Endothelial cell of umbilical vein (primary cell): Measurements from ENCODE around the gene TMEM207. TPM values are rescaled to one million over a fixed set of nuclear protein-coding genes. Genes with fewer than 3 reads are reported as not detected.

Experiments
- BruUV-seq: library from RNA; stranded (reverse); fragments of 400-500 nt; replicated peaks from 2 replicates; lab custom pipeline; 2021; lab: Mats Ljungman, UMichigan
- CTCF ChIA-PET: fragments of 300-600, 350-600 bp; sonication (Branson Sonifier 250); formaldehyde crosslinking; loops from one replicate; lab custom pipeline; 2021; ENCODE audit warnings: antibody characterized with exemption, inconsistent platforms; lab: Charles Lee
- POLR2A ChIA-PET: fragments of 300-600, 350-600 bp; sonication (Branson Sonifier 250); formaldehyde crosslinking; loops from one replicate; lab custom pipeline; 2021; ENCODE audit warnings: antibody characterized with exemption, inconsistent platforms; lab: Charles Lee
- DNase-seq: peaks from one replicate; pipeline ENCODE4 v3.0.0-alpha.2; 2011; ENCODE audit warnings: low read depth, low spot score
- FAIRE-seq: peaks from 2 replicates; lab custom pipeline; 2011; peaks lifted over from hg19 to GRCh38; lab: Jason Lieb, UNC
- H2AFZ ChIP-seq: 2 replicates; pipeline ENCODE4 v1.6.0; 2012; ENCODE audit warnings: low read depth, low read length, control low read depth, inconsistent platforms
- H3K27ac ChIP-seq: 2 replicates; pipeline ENCODE4 v1.5.1; 2011; ENCODE audit warnings: low read depth, mild to moderate bottlenecking, control low read depth, low read length, moderate library complexity; ENCODE audit not compliant: insufficient read depth
- H3K27me3 ChIP-seq, 2 experiments: 2 replicates each; pipeline versions ENCODE4 v1.6.0 to v1.6.1; 2011; ENCODE audit warnings: low read length in 2 of 2, mixed read lengths in 1 of 2; ENCODE audit not compliant: control insufficient read depth in 2 of 2, insufficient read depth in 2 of 2
- H3K36me3 ChIP-seq, 2 experiments: 2 replicates in 1 of 2; 3 replicates in 1 of 2; pipeline ENCODE4 v1.5.1; 2011; ENCODE audit warnings: low read length in 2 of 2, mild to moderate bottlenecking in 1 of 2, moderate library complexity in 1 of 2; ENCODE audit not compliant: control insufficient read depth in 2 of 2, insufficient read depth in 2 of 2; ENCODE audit errors: extremely low read depth in 1 of 2
- H3K4me1 ChIP-seq: 3 replicates; pipeline ENCODE4 v1.5.1; 2011; ENCODE audit warnings: mild to moderate bottlenecking, low read length; ENCODE audit not compliant: control insufficient read depth, insufficient read depth; ENCODE audit errors: extremely low read depth
- H3K4me2 ChIP-seq: 2 replicates; pipeline ENCODE4 v1.6.1; 2011; ENCODE audit warnings: low read length, control low read depth, mixed read lengths; ENCODE audit not compliant: insufficient read depth
- H3K4me3 ChIP-seq, 3 experiments: fragments of 200-600 bp in 1 of 3; sonication (generic), shearing (Covaris generic) in 1 of 3; replicated peaks in 1 of 3; 2 replicates each; pipeline ENCODE4 v1.5.1; 2011 to 2016; ENCODE audit warnings: control low read depth in 3 of 3, low read length in 3 of 3, mild to moderate bottlenecking in 2 of 3, inconsistent platforms in 1 of 3, low read depth in 1 of 3, moderate library complexity in 1 of 3; ENCODE audit not compliant: insufficient read depth in 1 of 3
- H3K79me2 ChIP-seq: 2 replicates; pipeline ENCODE4 v1.6.0; 2012; ENCODE audit warnings: low read length, inconsistent platforms; ENCODE audit not compliant: control insufficient read depth, insufficient read depth
- H3K9ac ChIP-seq: replicated peaks from 2 replicates; pipeline ENCODE3; 2011; ENCODE audit warnings: low read length, control low read depth; ENCODE audit not compliant: insufficient read depth; ENCODE audit errors: extremely low read depth
- H3K9me1 ChIP-seq: replicated peaks from 3 replicates; pipeline ENCODE4 v1.6.0; 2011; ENCODE audit warnings: mild to moderate bottlenecking, low read length; ENCODE audit not compliant: control insufficient read depth, insufficient read depth; ENCODE audit errors: extremely low read depth
- H3K9me3 ChIP-seq: replicated peaks from 2 replicates; pipeline ENCODE4 v1.5.1; 2012; ENCODE audit warnings: low read length, inconsistent platforms; ENCODE audit not compliant: control insufficient read depth, insufficient read depth
- H4K20me1 ChIP-seq: replicated peaks from 2 replicates; pipeline ENCODE3; 2011; ENCODE audit warnings: mild to moderate bottlenecking, low read length; ENCODE audit not compliant: control insufficient read depth, insufficient read depth; ENCODE audit errors: extremely low read depth
- CTCF ChIP-seq, 2 donors: IDR thresholded peaks; 1 replicate in 1 of 2; 2 replicates in 1 of 2; pipeline ENCODE4 v1.5.1; 2011; ENCODE audit warnings: low read length in 2 of 2, mild to moderate bottlenecking in 2 of 2, moderate library complexity in 2 of 2, control low read depth in 1 of 2, inconsistent platforms in 1 of 2, low read depth in 1 of 2; ENCODE audit not compliant: insufficient read depth in 1 of 2; ENCODE audit errors: extremely low read depth in 1 of 2
- EZH2 ChIP-seq: IDR thresholded peaks from 2 replicates; pipeline ENCODE4 v1.6.1; 2012; ENCODE audit warnings: borderline replicate concordance, low read depth, mild to moderate bottlenecking, moderate library complexity, low read length, inconsistent platforms; ENCODE audit not compliant: severe bottlenecking
- FOS ChIP-seq: IDR thresholded peaks from 2 replicates; pipeline ENCODE4 v1.6.1; 2011; ENCODE audit warnings: mild to moderate bottlenecking, low read length, moderate library complexity, borderline replicate concordance; ENCODE audit not compliant: insufficient read depth
- GATA2 ChIP-seq: IDR thresholded peaks from 2 replicates; pipeline ENCODE4 v1.7.0; 2011; ENCODE audit warnings: low read depth, mild to moderate bottlenecking, moderate library complexity, mixed read lengths, low read length; ENCODE audit not compliant: insufficient read length, insufficient read depth
- JUN ChIP-seq: IDR thresholded peaks from 2 replicates; pipeline ENCODE4 v1.6.1; 2011; ENCODE audit warnings: borderline replicate concordance, low read depth; ENCODE audit not compliant: insufficient read length, insufficient read depth
- MAX ChIP-seq: IDR thresholded peaks from 2 replicates; pipeline ENCODE4 v1.6.1; 2011; ENCODE audit not compliant: insufficient read depth, insufficient read length
- MYC ChIP-seq: IDR thresholded peaks from one replicate; pipeline ENCODE4 v1.6.1; 2011; ENCODE audit warnings: mild to moderate bottlenecking, low read depth, low read length
- POLR2A ChIP-seq: IDR thresholded peaks from 2 replicates; pipeline ENCODE4 v1.6.1; 2012; ENCODE audit warnings: low read depth, mild to moderate bottlenecking, control low read depth, low read length
- POLR2AphosphoS5 ChIP-seq: IDR thresholded peaks from 2 replicates; pipeline ENCODE4 v1.6.1; 2012; ENCODE audit warnings: low read depth, mild to moderate bottlenecking, control low read depth, low read length, moderate library complexity; ENCODE audit not compliant: insufficient read depth
- dilution Hi-C: fragments of 300-500 bp; cut with MboI; formaldehyde crosslinking; loops from one replicate; pipeline ENCODE4 v1.15.0; 2019; ENCODE audit warnings: low sequenced_read_pairs; ENCODE audit not compliant: extremely low pct_ligation_motif_present
- intact Hi-C: fragments of 100-400 bp; cut with micrococcal nuclease; formaldehyde crosslinking; loops from one replicate; pipeline ENCODE4 v1.10.0; 2022
- polyA plus RNA-seq, 4 experiments: library from polyadenylated mRNA; depleted of rRNA in 3 of 4; stranded (reverse) in 3 of 4; unstranded in 1 of 4; fragments of >200 nt; gene quantifications; 2 replicates each; pipeline versions ENCODE4 v1.2.1 to v1.2.3, GENCODE V29; 2011 to 2012; ENCODE audit warnings: missing spikeins in 1 of 4
- total RNA-seq: library from RNA; stranded (reverse); gene quantifications from 2 replicates; pipeline ENCODE4 v1.2.3, GENCODE V29; 2021

TMEM207 gene
- total and polyA plus RNA-seq, 2 donors (not counting 3 experiments of a cell fraction or from before 2014, with no cell fraction given) = not detected

- BruUV-seq = no TSS peak
- DNase-seq = no peak
- CTCF ChIA-PET = interaction anchor here (0.9 to 5.6 kb wide), 8 partner anchors 12 to 466 kb away, joined by 3 to 131 read pairs (median 22); partner anchors contain the start of genes CLDN1 and P3H2
Observed at GRCh38 chr3:190426806-190427507, 22.7 kb downstream of the TMEM207 start.

More at GRCh38 chr3:190426806-190427507, 22.7 kb downstream of the TMEM207 start:
- H3K36me3 ChIP-seq = no peaks in the 10 kb centered on the region
- H3K9me1 ChIP-seq = no peaks in the 10 kb centered on the region
- TF ChIP-seq JUN (no peak), POLR2AphosphoS5 (no peak), POLR2A (no peak), CTCF (IDR thresholded peaks at IDR 0.05; ENCODE audit: extremely low read depth in 1 of 2, insufficient read depth in 1 of 2, low read depth in 1 of 2, low read length in 2 of 2) (no peak), FOS (no peak), MYC (no peak), EZH2 (no peak), MAX (no peak), GATA2 (no peak)
- FAIRE-seq = no peak
- dilution Hi-C loops = no loop called here
- H3K9ac ChIP-seq = no peak overlapping the region
- POLR2A ChIA-PET = no interaction called here
- H3K27ac ChIP-seq = no peak overlapping the region
- H3K79me2 ChIP-seq = no peaks in the 10 kb centered on the region
- H2AFZ ChIP-seq = no peak overlapping the region
- H4K20me1 ChIP-seq = no peaks in the 10 kb centered on the region
- H3K4me3 ChIP-seq = no peak overlapping the region
- H3K4me1 ChIP-seq = no peaks in the 10 kb centered on the region
- no peak overlapping the region for H3K4me2 ChIP-seq
- peaks cover 0 to 2% of the 10 kb centered on the region in 2 experiments for H3K27me3 ChIP-seq
- intact Hi-C loops = loop anchor here (5.0 kb wide), 1 partner anchor 270 kb away; no protein-coding TSS in a partner anchor
- no peaks in the 10 kb centered on the region for H3K9me3 ChIP-seq
